Neural cell (in vitro differentiated cells): ENCODE results near the gene RGS19. TPM values are rescaled to one million over a fixed set of nuclear protein-coding genes. Genes with fewer than 3 reads are reported as not detected.

ENCODE experiments used
- H2AFZ ChIP-seq: fragments of 200-600, 300-800 bp; sonication (generic), shearing (Covaris generic); 2 replicates; pipeline ENCODE4 v1.6.0; 2014; ENCODE audit warnings: low read depth, mild to moderate bottlenecking, antibody characterized with exemption, low read length, moderate library complexity
- H3F3A ChIP-seq: fragments of 200-600 bp; shearing (Covaris generic); 2 replicates; pipeline ENCODE4 v1.6.1; 2016; ENCODE audit warnings: mild to moderate bottlenecking, moderate library complexity, mixed read lengths, antibody characterized with exemption, low read length; ENCODE audit not compliant: insufficient read depth, poor library complexity, severe bottlenecking
- H3K27ac ChIP-seq: fragments of 200-600, 300-800 bp; sonication (generic), shearing (Covaris generic); 2 replicates; pipeline ENCODE4 v1.5.1; 2014; ENCODE audit warnings: mild to moderate bottlenecking, low read length, moderate library complexity
- H3K27me3 ChIP-seq: fragments of 300-800, 200-600 bp; sonication (generic), shearing (Covaris generic); 2 replicates; pipeline ENCODE4 v1.6.0; 2014; ENCODE audit warnings: mild to moderate bottlenecking, low read depth, low read length, moderate library complexity; ENCODE audit not compliant: insufficient read depth
- H3K36me3 ChIP-seq: fragments of 300-800, 200-600 bp; sonication (generic), shearing (Covaris generic); 2 replicates; pipeline ENCODE4 v1.5.1; 2014; ENCODE audit warnings: mild to moderate bottlenecking, antibody characterized with exemption, low read length, moderate library complexity; ENCODE audit not compliant: insufficient read depth
- H3K4me2 ChIP-seq: fragments of 300-800, 200-600 bp; sonication (generic), shearing (Covaris generic); 2 replicates; pipeline ENCODE4 v1.6.0; 2014; ENCODE audit warnings: mild to moderate bottlenecking, low read length
- H3K4me3 ChIP-seq: fragments of 300-800, 200-600 bp; sonication (generic), shearing (Covaris generic); 2 replicates; pipeline ENCODE4 v1.5.1; 2014; ENCODE audit warnings: mild to moderate bottlenecking, low read length, moderate library complexity
- H3K79me2 ChIP-seq: fragments of 200-600 bp; shearing (Covaris generic); replicated peaks from 2 replicates; pipeline ENCODE4 v1.6.0; 2014; ENCODE audit warnings: mild to moderate bottlenecking, low read length, moderate library complexity; ENCODE audit not compliant: insufficient read depth
- H3K9ac ChIP-seq: fragments of 300-800, 200-600 bp; sonication (generic), shearing (Covaris generic); 2 replicates; pipeline ENCODE4 v1.6.1; 2016; ENCODE audit warnings: mild to moderate bottlenecking, low read length, mixed read lengths
- H3K9me2 ChIP-seq: fragments of 200-600 bp; shearing (Covaris generic); 2 replicates; pipeline ENCODE4 v1.6.1; 2016; ENCODE audit warnings: mild to moderate bottlenecking, low read length, mixed read lengths; ENCODE audit not compliant: insufficient read depth
- H3K9me3 ChIP-seq: fragments of 200-600, 300-800 bp; sonication (generic), shearing (Covaris generic); 2 replicates; pipeline ENCODE4 v1.6.1; 2016; ENCODE audit warnings: mild to moderate bottlenecking, mixed run types, low read length, moderate library complexity, mixed read lengths
- H4K20me1 ChIP-seq: fragments of 200-600 bp; shearing (Covaris generic); 2 replicates; pipeline ENCODE4 v1.6.1; 2016; ENCODE audit warnings: mild to moderate bottlenecking, mixed run types; ENCODE audit not compliant: insufficient read depth
- EP300 ChIP-seq: fragments of 450-650 bp; conservative IDR thresholded peaks from 2 replicates; pipeline ENCODE4 v1.6.1; 2014; ENCODE audit warnings: antibody characterized with exemption, mild to moderate bottlenecking, moderate library complexity; ENCODE audit not compliant: poor library complexity, severe bottlenecking
- EZH2 ChIP-seq: fragments of 200-600, 300-800 bp; shearing (Covaris generic), sonication (generic); IDR thresholded peaks from 2 replicates; pipeline ENCODE4 v1.6.1; 2014; ENCODE audit warnings: antibody characterized with exemption, low read length, borderline replicate concordance, mild to moderate bottlenecking; ENCODE audit not compliant: insufficient read depth, poor library complexity, severe bottlenecking
- MXI1 ChIP-seq: fragments of 450-650 bp; conservative IDR thresholded peaks from 2 replicates; pipeline ENCODE4 v1.6.1; 2014; ENCODE audit warnings: antibody characterized with exemption, mild to moderate bottlenecking; ENCODE audit not compliant: poor library complexity, severe bottlenecking
- POLR2AphosphoS5 ChIP-seq: IDR thresholded peaks from 2 replicates; pipeline ENCODE4 v1.6.1; 2012
- RAD21 ChIP-seq: fragments of 450-650 bp; conservative IDR thresholded peaks from 2 replicates; pipeline ENCODE4 v1.6.1; 2014; ENCODE audit warnings: antibody characterized with exemption, mild to moderate bottlenecking, moderate library complexity
- SMC3 ChIP-seq: fragments of 450-650 bp; conservative IDR thresholded peaks from 2 replicates; pipeline ENCODE4 v1.6.1; 2014; ENCODE audit warnings: antibody characterized with exemption, mild to moderate bottlenecking, moderate library complexity; ENCODE audit not compliant: poor library complexity
- TAF1 ChIP-seq: IDR thresholded peaks from 2 replicates; pipeline ENCODE4 v1.6.1; 2012; ENCODE audit warnings: low read depth
- polyA plus RNA-seq: library from polyadenylated mRNA; depleted of rRNA; stranded (reverse); fragments of >200 nt; gene quantifications from 2 replicates; pipeline ENCODE4 v1.2.3, GENCODE V29; 2014
- TF ChIP-seq, protein P1 (sequence below): fragments of 450-650 bp; IDR thresholded peaks from 2 replicates; pipeline ENCODE4 v1.5.1; 2014; ENCODE audit warnings: antibody characterized with exemption, mild to moderate bottlenecking, moderate library complexity; ENCODE audit not compliant: poor library complexity, severe bottlenecking
- TF ChIP-seq, protein P2 (sequence below): IDR thresholded peaks from 2 replicates; pipeline ENCODE4 v1.6.1; 2012; ENCODE audit warnings: borderline replicate concordance

Gene RGS19
- polyA plus RNA-seq, 1 donor from 2014 or later: 3.4 TPM

DNA sequence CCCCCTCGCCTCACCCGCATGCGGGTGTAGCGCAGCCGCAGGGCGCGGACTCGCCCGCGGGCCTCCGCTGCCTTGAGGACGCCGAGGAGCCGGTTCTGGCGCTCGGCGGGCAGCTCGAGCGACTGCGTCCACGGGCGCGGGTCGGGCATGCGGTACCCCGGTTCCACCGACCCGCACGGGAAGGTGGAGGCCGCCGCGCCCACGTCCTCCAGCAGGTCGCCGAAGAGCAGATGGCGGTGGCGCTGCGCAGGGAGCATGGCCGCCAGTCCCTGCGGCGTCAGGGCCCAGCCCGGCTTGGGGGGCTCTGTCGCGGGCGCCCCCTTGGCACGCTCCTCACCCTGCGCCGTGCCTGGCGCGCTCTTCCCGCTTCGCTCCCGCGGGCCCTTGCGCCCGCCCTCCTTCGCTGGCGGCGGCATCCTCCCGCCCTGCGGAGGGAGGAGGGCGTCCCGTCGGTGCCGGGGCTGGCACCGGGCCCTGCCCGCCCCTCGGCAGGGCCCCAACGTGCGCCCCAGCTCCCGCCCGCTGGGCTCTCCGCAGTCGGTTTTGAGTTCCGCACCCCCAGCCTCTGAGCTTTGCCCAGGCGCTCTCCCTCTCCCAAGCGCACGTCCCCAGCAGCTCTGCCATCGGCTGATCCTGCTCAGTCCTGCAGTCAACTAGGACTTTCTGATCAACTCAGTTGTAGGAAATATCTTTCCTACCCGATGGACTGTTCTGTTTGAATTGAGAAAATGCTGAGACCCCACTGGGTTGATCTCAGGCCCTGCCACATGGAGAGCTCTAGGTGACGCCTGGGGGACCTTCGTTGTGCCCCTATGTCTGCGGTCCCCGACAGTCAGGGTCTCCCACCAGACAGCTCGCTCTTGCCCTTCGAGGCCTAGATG lies 4.7 kb upstream of the RGS19 start, which contains the start of gene LKAAEAR1:
Gene LKAAEAR1, minus strand, starts transcription at position 595 of the 881 bp plus-strand sequence. Its CDS starts 179 bp downstream, at position 416.
- Histone ChIP-seq H3K4me3 (peak within 1 kb of the TSS; percentile 71), H3K27ac (no peak within 1 kb of the TSS), H3F3A (no peaks in the 10 kb centered on the region), H2AFZ (peak within 1 kb of the TSS; percentile 21), H4K20me1 (no peaks in the 10 kb centered on the region), H3K79me2 (no peaks in the 10 kb centered on the region), H3K27me3 (peaks cover 22% of the 10 kb centered on the region), H3K9ac (peak within 1 kb of the TSS; percentile 64), H3K4me2 (peak within 1 kb of the TSS; percentile 30), H3K9me3 (no peaks in the 10 kb centered on the region), H3K9me2 (no peaks in the 10 kb centered on the region), H3K36me3 (no peaks in the 10 kb centered on the region)
- TF ChIP-seq, protein P1, sequence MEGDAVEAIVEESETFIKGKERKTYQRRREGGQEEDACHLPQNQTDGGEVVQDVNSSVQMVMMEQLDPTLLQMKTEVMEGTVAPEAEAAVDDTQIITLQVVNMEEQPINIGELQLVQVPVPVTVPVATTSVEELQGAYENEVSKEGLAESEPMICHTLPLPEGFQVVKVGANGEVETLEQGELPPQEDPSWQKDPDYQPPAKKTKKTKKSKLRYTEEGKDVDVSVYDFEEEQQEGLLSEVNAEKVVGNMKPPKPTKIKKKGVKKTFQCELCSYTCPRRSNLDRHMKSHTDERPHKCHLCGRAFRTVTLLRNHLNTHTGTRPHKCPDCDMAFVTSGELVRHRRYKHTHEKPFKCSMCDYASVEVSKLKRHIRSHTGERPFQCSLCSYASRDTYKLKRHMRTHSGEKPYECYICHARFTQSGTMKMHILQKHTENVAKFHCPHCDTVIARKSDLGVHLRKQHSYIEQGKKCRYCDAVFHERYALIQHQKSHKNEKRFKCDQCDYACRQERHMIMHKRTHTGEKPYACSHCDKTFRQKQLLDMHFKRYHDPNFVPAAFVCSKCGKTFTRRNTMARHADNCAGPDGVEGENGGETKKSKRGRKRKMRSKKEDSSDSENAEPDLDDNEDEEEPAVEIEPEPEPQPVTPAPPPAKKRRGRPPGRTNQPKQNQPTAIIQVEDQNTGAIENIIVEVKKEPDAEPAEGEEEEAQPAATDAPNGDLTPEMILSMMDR: peak; percentile 40
- TF ChIP-seq MXI1: peak; percentile 72
- TF ChIP-seq RAD21: no peak
- TF ChIP-seq POLR2AphosphoS5: peak; percentile 25
- TF ChIP-seq SMC3: peak; percentile 20

DNA sequence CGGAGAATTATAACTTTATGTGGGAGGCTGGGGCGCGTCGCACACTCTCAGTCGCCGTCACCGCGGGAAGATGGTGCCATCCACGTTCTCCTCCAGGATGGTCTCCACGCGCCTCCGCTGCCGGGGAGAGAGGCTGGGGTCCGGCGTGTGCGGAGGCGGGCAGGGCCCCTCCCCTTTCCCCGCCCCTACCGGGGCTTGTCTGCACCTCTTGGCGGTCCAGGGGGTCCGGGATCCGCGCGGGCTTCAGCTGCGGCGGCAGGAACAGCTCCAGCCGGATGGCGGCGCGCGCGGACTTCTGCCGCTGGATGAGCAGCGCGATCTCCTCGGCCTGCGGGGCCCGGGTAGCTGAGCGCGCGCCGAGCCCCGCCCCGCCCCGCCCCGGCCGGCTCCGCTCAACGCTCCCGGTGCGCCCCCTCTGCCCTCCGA lies 4.1 kb upstream of the RGS19 start:
- H4K20me1 ChIP-seq: no peaks in the 10 kb centered on the region
- H3K9me3 ChIP-seq: no peaks in the 10 kb centered on the region
- H3K27ac ChIP-seq: no peak overlapping the region
- H3K9me2 ChIP-seq: no peaks in the 10 kb centered on the region
- peak overlapping the region; percentile 64 for H3K9ac ChIP-seq
- no peaks in the 10 kb centered on the region for H3K36me3 ChIP-seq
- peak overlapping the region; percentile 71 for H3K4me3 ChIP-seq
- no peaks in the 10 kb centered on the region for H3K79me2 ChIP-seq
- H3K4me2 ChIP-seq: peak overlapping the region; percentile 30
- H3F3A ChIP-seq: no peaks in the 10 kb centered on the region
- H3K27me3 ChIP-seq: peaks cover 22% of the 10 kb centered on the region
- H2AFZ ChIP-seq: no peak overlapping the region
- TF ChIP-seq POLR2AphosphoS5 (no peak), EZH2 (no peak), MXI1 (no peak), EP300 (no peak), TAF1 (no peak), RAD21 (peak; percentile 91), SMC3 (peak; percentile 92)
- TF ChIP-seq, protein P2, sequence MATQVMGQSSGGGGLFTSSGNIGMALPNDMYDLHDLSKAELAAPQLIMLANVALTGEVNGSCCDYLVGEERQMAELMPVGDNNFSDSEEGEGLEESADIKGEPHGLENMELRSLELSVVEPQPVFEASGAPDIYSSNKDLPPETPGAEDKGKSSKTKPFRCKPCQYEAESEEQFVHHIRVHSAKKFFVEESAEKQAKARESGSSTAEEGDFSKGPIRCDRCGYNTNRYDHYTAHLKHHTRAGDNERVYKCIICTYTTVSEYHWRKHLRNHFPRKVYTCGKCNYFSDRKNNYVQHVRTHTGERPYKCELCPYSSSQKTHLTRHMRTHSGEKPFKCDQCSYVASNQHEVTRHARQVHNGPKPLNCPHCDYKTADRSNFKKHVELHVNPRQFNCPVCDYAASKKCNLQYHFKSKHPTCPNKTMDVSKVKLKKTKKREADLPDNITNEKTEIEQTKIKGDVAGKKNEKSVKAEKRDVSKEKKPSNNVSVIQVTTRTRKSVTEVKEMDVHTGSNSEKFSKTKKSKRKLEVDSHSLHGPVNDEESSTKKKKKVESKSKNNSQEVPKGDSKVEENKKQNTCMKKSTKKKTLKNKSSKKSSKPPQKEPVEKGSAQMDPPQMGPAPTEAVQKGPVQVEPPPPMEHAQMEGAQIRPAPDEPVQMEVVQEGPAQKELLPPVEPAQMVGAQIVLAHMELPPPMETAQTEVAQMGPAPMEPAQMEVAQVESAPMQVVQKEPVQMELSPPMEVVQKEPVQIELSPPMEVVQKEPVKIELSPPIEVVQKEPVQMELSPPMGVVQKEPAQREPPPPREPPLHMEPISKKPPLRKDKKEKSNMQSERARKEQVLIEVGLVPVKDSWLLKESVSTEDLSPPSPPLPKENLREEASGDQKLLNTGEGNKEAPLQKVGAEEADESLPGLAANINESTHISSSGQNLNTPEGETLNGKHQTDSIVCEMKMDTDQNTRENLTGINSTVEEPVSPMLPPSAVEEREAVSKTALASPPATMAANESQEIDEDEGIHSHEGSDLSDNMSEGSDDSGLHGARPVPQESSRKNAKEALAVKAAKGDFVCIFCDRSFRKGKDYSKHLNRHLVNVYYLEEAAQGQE: no peak
- TF ChIP-seq, protein P1: peak; percentile 89
